Activated naive CD8-positive, alpha-beta T cell treated with anti-CD3 and anti-CD28 coated beads, Interleukin-2, amount 50 U/mL, for 16 hours (primary cell): ENCODE results near the gene E2F3.
A peak's percentile ranks its signal among the peaks of the same experiment; 100 is the strongest.

ENCODE experiments used
- DNase-seq: peaks from one replicate; pipeline ENCODE4 v3.0.0-alpha.2; 2020; ENCODE audit warnings: low read depth, low spot score

Gene E2F3

GRCh38 chr6:20402342-20403069 is 827 bp downstream of the E2F3 start:
- DNase-seq, result no peak

- peak; percentile 74 for DNase-seq
Observed at GRCh38 chr6:20403070-20403765, 1.5 kb downstream of the E2F3 start.

- DNase-seq, result peak; percentile 70
Observed at GRCh38 chr6:20403766-20404640, 2.3 kb downstream of the E2F3 start.

GRCh38 chr6:20404641-20405032 is 3.0 kb downstream of the E2F3 start:
- DNase-seq, result peak; percentile 43

GRCh38 chr6:20408851-20409250 is 7.2 kb downstream of the E2F3 start:
- no peak for DNase-seq

GRCh38 chr6:20409427-20409971 is 7.8 kb downstream of the E2F3 start:
- no peak for DNase-seq

- no peak for DNase-seq
Observed at GRCh38 chr6:20411544-20411943, 9.9 kb downstream of the E2F3 start.

- no peak for DNase-seq
Observed at GRCh38 chr6:20411953-20412681, 10.4 kb downstream of the E2F3 start.

- DNase-seq, result no peak
Observed at GRCh38 chr6:20412682-20413073, 11.0 kb downstream of the E2F3 start.

- DNase-seq, result no peak
Observed at GRCh38 chr6:20413826-20414225, 12.1 kb downstream of the E2F3 start.

GRCh38 chr6:20414711-20415110 is 13.0 kb downstream of the E2F3 start:
- DNase-seq, result no peak

- DNase-seq, result no peak
Observed at GRCh38 chr6:20415304-20415703, 13.6 kb downstream of the E2F3 start.

GRCh38 chr6:20415712-20416454 is 14.2 kb downstream of the E2F3 start:
- no peak for DNase-seq

- DNase-seq, result no peak
Observed at GRCh38 chr6:20416567-20417345, 15.1 kb downstream of the E2F3 start.

- DNase-seq, result no peak
Observed at GRCh38 chr6:20417819-20418218, 16.1 kb downstream of the E2F3 start.

- DNase-seq, result no peak
Observed at GRCh38 chr6:20426177-20427082, 24.8 kb downstream of the E2F3 start.

GRCh38 chr6:20427856-20428255 is 26.2 kb downstream of the E2F3 start:
- no peak for DNase-seq

- DNase-seq, result no peak
Observed at GRCh38 chr6:20432692-20433091, 31.0 kb downstream of the E2F3 start.

- DNase-seq, result no peak
Observed at GRCh38 chr6:20433321-20433720, 31.6 kb downstream of the E2F3 start.
